NB4 (cell line): ENCODE results near the gene SEH1L.
"Not testable (repeated sequence)": the region's sequence is repeated elsewhere in the genome, so short reads cannot be mapped to it uniquely, and the experiment has no call there.

ENCODE experiments used
- DNase-seq: peaks from one replicate; pipeline ENCODE4 v3.0.0; 2010; ENCODE audit warnings: low read depth
- H3K4me3 ChIP-seq: one replicate; pipeline ENCODE4 v1.5.1; 2011; ENCODE audit warnings: mild to moderate bottlenecking, low read depth, low read length, moderate library complexity
- MYC ChIP-seq: IDR thresholded peaks from 2 replicates; pipeline ENCODE4 v1.6.1; 2011; ENCODE audit warnings: low read depth, low read length
- POLR2A ChIP-seq: IDR thresholded peaks from 2 replicates; pipeline ENCODE4 v1.6.1; 2011; ENCODE audit warnings: mild to moderate bottlenecking; ENCODE audit not compliant: insufficient read length; ENCODE audit errors: extremely low read depth
- TF ChIP-seq, protein P1 (sequence below): IDR thresholded peaks from one replicate; pipeline ENCODE4 v1.5.1; 2012; ENCODE audit warnings: low read depth, low read length
- TF ChIP-seq, protein P2 (sequence below): IDR thresholded peaks from 2 replicates; pipeline ENCODE4 v1.6.1; 2011; ENCODE audit warnings: low read depth, low read length

SEH1L gene, protein sequence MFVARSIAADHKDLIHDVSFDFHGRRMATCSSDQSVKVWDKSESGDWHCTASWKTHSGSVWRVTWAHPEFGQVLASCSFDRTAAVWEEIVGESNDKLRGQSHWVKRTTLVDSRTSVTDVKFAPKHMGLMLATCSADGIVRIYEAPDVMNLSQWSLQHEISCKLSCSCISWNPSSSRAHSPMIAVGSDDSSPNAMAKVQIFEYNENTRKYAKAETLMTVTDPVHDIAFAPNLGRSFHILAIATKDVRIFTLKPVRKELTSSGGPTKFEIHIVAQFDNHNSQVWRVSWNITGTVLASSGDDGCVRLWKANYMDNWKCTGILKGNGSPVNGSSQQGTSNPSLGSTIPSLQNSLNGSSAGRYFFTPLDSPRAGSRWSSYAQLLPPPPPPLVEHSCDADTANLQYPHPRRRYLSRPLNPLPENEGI

DNA sequence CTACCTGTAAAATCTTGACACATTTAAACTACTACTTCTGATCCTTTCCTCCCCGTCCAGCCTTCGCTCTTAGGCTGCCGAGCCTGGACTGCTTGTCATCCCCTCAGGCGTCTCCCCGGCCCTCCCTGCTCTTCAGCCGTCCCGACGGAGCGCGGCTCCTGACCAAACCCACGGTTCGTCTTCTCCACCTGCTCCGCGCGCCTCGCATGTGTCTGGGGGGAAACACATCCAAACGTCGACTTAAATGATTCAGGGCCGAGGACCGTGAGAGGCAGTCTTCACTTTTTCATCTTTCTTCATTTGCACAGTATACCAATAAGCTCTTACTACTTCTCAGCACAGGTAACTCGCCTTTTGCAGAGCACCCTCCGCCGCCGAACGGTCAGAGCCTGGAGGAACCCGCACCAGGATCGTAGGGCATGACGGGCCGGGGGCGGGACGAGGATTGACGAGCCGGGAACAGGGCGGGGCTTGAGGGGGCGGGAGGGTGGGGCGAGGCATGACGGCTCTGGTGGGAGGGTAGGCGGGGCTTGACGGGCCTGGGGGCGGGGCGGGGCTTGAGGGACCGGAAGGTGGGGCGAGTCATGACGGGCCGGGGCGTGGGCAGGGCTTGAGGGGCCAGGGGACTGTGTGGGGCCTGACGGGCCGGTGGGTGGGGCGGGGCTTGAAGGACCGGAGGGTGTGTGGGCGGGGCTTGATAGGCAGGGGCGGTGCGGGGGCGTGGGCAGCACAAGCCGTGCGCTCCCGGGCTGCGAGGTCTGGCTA lies at the start of gene SEH1L:
Gene SEH1L, plus strand, starts transcription at position 727 of the 765 bp plus-strand sequence. CDS start 111 bp downstream, outside the sequence.
- peak; percentile 97 for DNase-seq
- TF ChIP-seq, protein P1, sequence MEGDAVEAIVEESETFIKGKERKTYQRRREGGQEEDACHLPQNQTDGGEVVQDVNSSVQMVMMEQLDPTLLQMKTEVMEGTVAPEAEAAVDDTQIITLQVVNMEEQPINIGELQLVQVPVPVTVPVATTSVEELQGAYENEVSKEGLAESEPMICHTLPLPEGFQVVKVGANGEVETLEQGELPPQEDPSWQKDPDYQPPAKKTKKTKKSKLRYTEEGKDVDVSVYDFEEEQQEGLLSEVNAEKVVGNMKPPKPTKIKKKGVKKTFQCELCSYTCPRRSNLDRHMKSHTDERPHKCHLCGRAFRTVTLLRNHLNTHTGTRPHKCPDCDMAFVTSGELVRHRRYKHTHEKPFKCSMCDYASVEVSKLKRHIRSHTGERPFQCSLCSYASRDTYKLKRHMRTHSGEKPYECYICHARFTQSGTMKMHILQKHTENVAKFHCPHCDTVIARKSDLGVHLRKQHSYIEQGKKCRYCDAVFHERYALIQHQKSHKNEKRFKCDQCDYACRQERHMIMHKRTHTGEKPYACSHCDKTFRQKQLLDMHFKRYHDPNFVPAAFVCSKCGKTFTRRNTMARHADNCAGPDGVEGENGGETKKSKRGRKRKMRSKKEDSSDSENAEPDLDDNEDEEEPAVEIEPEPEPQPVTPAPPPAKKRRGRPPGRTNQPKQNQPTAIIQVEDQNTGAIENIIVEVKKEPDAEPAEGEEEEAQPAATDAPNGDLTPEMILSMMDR: no peak
- peak; percentile 34 for TF ChIP-seq POLR2A
- TF ChIP-seq, protein P2, sequence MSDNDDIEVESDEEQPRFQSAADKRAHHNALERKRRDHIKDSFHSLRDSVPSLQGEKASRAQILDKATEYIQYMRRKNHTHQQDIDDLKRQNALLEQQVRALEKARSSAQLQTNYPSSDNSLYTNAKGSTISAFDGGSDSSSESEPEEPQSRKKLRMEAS: peak; percentile 66
- TF ChIP-seq MYC: peak; percentile 46
- H3K4me3 ChIP-seq: peak within 1 kb of the TSS; percentile 89

DNA sequence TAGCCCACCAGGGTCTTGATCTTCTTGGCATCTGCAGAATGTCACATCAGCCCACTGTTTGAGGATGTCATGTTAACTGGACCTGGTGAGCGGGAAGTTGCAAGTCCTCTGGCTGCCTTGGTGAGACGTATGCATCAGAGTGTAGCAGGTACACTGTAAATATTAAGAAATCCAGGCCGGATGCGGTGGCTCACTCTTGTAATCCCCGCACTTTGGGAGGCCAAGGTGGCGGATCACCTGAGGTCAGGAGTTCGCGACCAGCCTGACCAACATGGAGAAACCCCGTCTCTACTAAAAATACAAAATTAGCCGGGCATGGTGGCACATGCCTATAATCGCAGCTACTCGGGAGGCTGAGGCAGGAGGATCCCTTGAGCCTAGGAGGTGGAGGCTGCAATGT lies 46.6 kb upstream of the SEH1L start:
- not testable (repeated sequence) for H3K4me3 ChIP-seq, DNase-seq

DNA sequence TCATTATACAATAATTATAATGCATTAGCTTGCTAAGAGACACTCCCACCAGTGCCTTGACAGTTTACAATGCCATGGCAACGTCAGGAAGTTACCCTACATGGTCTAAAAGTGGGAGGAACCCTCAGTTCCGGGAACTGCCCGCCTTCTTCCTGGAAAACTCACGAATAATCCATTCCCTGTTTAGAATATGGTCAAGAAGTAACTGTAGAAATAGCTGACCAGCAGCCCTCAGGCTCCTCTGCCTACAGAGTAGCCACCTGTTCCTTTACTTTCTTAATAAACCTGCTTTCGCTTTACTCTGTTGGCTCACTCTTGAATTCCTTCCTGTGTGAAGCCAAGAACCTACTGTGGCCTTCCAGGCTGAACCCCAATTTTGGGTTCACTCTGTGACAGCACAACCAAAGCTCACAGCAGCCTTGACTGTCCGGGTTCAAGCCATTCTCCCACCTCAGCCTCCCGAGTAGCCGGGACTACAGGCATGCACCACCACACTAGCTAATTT lies 43.7 kb upstream of the SEH1L start:
- no peak overlapping the region for H3K4me3 ChIP-seq
- no peak for DNase-seq
- TF ChIP-seq, protein P1: no peak
- TF ChIP-seq, protein P2: no peak
- TF ChIP-seq POLR2A: no peak
- no peak for TF ChIP-seq MYC

DNA sequence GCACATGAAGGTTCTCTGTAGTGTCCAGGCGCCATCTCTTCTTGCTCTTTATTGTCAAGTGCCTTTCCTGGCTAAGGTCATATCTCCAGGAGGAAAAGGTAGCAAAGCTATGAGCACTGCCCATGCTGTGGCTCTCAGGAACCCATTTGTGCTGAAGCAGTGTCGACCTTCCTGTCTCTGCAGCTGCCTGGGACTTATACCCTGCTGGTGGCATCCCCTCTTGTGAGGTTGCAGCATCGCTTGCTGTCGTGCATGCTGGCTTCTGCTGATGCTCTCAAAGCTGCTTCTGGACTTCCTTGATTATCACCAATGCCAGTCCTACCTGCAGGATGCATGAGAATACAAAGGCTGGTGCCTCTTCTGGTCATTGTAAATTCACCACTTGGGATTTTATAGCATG lies 41.7 kb upstream of the SEH1L start:
- DNase-seq: no peak
- H3K4me3 ChIP-seq: no peak overlapping the region
- TF ChIP-seq MYC: no peak
- TF ChIP-seq, protein P2: no peak
- no peak for TF ChIP-seq POLR2A
- TF ChIP-seq, protein P1: no peak

DNA sequence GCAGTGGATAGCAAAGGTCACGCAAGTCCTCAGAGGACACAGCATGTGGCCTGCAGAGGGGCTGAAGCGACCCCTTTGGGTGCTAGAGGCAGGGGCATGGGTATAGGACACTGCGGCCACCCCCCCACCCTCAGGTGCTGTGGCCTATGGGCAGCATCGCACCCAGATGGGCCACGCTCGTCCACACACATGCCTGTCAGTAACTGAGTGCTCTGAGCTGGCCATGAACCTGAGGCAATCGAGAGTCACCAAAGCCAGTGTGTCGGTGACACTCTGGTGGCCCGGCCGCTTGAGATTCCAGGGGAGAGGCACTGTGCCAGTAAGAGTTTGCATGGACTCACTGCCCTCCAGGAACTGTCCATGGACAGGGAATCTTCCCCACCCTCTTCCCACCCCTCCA lies 41.0 kb upstream of the SEH1L start:
- no peak for DNase-seq

More for the DNA sequence above, 41.0 kb upstream of the SEH1L start:
- TF ChIP-seq, protein P2: no peak
- no peak for TF ChIP-seq MYC
- no peak for TF ChIP-seq POLR2A
- TF ChIP-seq, protein P1: no peak
- H3K4me3 ChIP-seq: no peak overlapping the region
